ENCODE data around the gene HUWE1. TPM values are rescaled to one million over a fixed set of nuclear protein-coding genes. Genes with fewer than 3 reads are reported as not detected.
"Not testable (repeated sequence)": the region's sequence is repeated elsewhere in the genome, so short reads cannot be mapped to it uniquely, and the experiment has no call there.

Gene HUWE1
- total RNA-seq, 2 donors from 2014 or later: 116 to 169 TPM

GRCh38 chrX:53724872-53725271, 38.4 kb upstream of the HUWE1 start:
- DNase-seq: no peak
- Histone ChIP-seq H3K27me3 (no peaks in the 10 kb centered on the region), H3K27ac (no peak overlapping the region), H3K9me3 (no peaks in the 10 kb centered on the region), H3K9ac (ENCODE audit: low read depth in 2 of 2, low read length in 2 of 2) (no peak overlapping the region), H3K36me3 (no peaks in the 10 kb centered on the region), H3K4me1 (no peaks in the 10 kb centered on the region), H3K4me3 (no peak overlapping the region)
- TF ChIP-seq CTCF (IDR thresholded peaks at IDR 0.05): no peak
- intact Hi-C loops (cut with DNase I): no loop called here

- DNase-seq: no peak
- no peak overlapping the region for H3K9ac ChIP-seq (ENCODE audit: low read depth in 2 of 2, low read length in 2 of 2)
- H3K4me1 ChIP-seq: no peaks in the 10 kb centered on the region
- H3K4me3 ChIP-seq: no peak overlapping the region
- no peak overlapping the region for H3K27ac ChIP-seq
- intact Hi-C loops (cut with DNase I): no loop called here
- TF ChIP-seq CTCF (IDR thresholded peaks at IDR 0.05): no peak
- no peaks in the 10 kb centered on the region for H3K36me3 ChIP-seq
- H3K27me3 ChIP-seq: no peaks in the 10 kb centered on the region
- no peaks in the 10 kb centered on the region for H3K9me3 ChIP-seq
Observed at GRCh38 chrX:53723381-53723780, 36.9 kb upstream of the HUWE1 start.

- H3K4me1 ChIP-seq: not testable (repeated sequence)
Observed at GRCh38 chrX:53721610-53722009, 35.1 kb upstream of the HUWE1 start.

GRCh38 chrX:53719666-53720065, 33.1 kb upstream of the HUWE1 start:
- H3K9me3 ChIP-seq; DNase-seq; H3K4me3 ChIP-seq; H3K27me3 ChIP-seq; H3K4me1 ChIP-seq; H3K36me3 ChIP-seq; H3K27ac ChIP-seq; intact Hi-C loops (cut with DNase I); H3K9ac ChIP-seq (ENCODE audit: low read depth in 2 of 2, low read length in 2 of 2): not testable (repeated sequence)

More at GRCh38 chrX:53721610-53722009, 35.1 kb upstream of the HUWE1 start:
- H3K4me3 ChIP-seq; H3K36me3 ChIP-seq; H3K27me3 ChIP-seq; H3K27ac ChIP-seq; H3K9ac ChIP-seq (ENCODE audit: low read depth in 2 of 2, low read length in 2 of 2); H3K9me3 ChIP-seq; intact Hi-C loops (cut with DNase I); DNase-seq: not testable (repeated sequence)

- intact Hi-C loops (cut with DNase I): no loop called here
- no peak overlapping the region for H3K9ac ChIP-seq (ENCODE audit: low read depth in 2 of 2, low read length in 2 of 2)
- no peak for DNase-seq
- no peak overlapping the region for H3K4me3 ChIP-seq
- H3K9me3 ChIP-seq: no peaks in the 10 kb centered on the region
- no peak overlapping the region for H3K27ac ChIP-seq
- no peaks in the 10 kb centered on the region for H3K27me3 ChIP-seq
- H3K4me1 ChIP-seq: no peaks in the 10 kb centered on the region
- no peaks in the 10 kb centered on the region for H3K36me3 ChIP-seq
- TF ChIP-seq CTCF (IDR thresholded peaks at IDR 0.05): no peak
Observed at GRCh38 chrX:53718073-53718472, 31.6 kb upstream of the HUWE1 start.

GRCh38 chrX:53717205-53717604, 30.7 kb upstream of the HUWE1 start:
- Histone ChIP-seq H3K9ac (ENCODE audit: low read depth in 2 of 2, low read length in 2 of 2) (no peak overlapping the region), H3K4me3 (no peak overlapping the region), H3K36me3 (no peaks in the 10 kb centered on the region), H3K27ac (no peak overlapping the region), H3K4me1 (no peaks in the 10 kb centered on the region), H3K9me3 (no peaks in the 10 kb centered on the region), H3K27me3 (no peaks in the 10 kb centered on the region)
- DNase-seq: no peak
- no peak for TF ChIP-seq CTCF (IDR thresholded peaks at IDR 0.05)
- intact Hi-C loops (cut with DNase I): no loop called here

All from colonic mucosa (tissue), 4 donors.